IPS-15b (cell line): Measurements from ENCODE around the gene S100A14.
A peak's percentile ranks its signal among the peaks of the same experiment; 100 is the strongest.

Experiments used
- H3K27me3 ChIP-seq: one replicate; pipeline ENCODE4 v1.6.1; 2013; ENCODE audit warnings: low read length; ENCODE audit not compliant: control insufficient read depth, insufficient read depth
- H3K36me3 ChIP-seq: one replicate; pipeline ENCODE4 v1.6.1; 2013; ENCODE audit warnings: low read length; ENCODE audit not compliant: control insufficient read depth, insufficient read depth
- H3K4me1 ChIP-seq: one replicate; pipeline ENCODE4 v1.6.1; 2013; ENCODE audit warnings: mild to moderate bottlenecking, low read length; ENCODE audit not compliant: control insufficient read depth, insufficient read depth
- H3K4me3 ChIP-seq: one replicate; pipeline ENCODE4 v1.5.1; 2013; ENCODE audit warnings: low read depth, low read length
- H3K9ac ChIP-seq: one replicate; pipeline ENCODE4 v1.6.1; 2013; ENCODE audit warnings: low read depth, mild to moderate bottlenecking, low read length
- H3K9me3 ChIP-seq: one replicate; pipeline ENCODE4 v1.6.1; 2013; ENCODE audit warnings: mild to moderate bottlenecking, low read length; ENCODE audit not compliant: control insufficient read depth, insufficient read depth

S100A14 gene

GRCh38 chr1:153635872-153636271 lies 19.7 kb upstream of the S100A14 start:
- Histone ChIP-seq H3K9ac (no peak overlapping the region), H3K4me3 (no peak overlapping the region), H3K9me3 (no peaks in the 10 kb centered on the region), H3K4me1 (no peaks in the 10 kb centered on the region), H3K36me3 (peaks cover 37% of the 10 kb centered on the region), H3K27me3 (no peaks in the 10 kb centered on the region)

GRCh38 chr1:153633754-153634665 lies 17.9 kb upstream of the S100A14 start, which contains the start of gene CHTOP:
Gene CHTOP (plus strand): TSS chr1:153634066. CDS start chr1:153636589, 2,523 bp downstream.
- no peaks in the 10 kb centered on the region for H3K9me3 ChIP-seq
- peak within 1 kb of the TSS; percentile 100 for H3K9ac ChIP-seq
- peaks cover 21% of the 10 kb centered on the region for H3K36me3 ChIP-seq
- no peaks in the 10 kb centered on the region for H3K4me1 ChIP-seq
- H3K4me3 ChIP-seq = peak within 1 kb of the TSS; percentile 99
- H3K27me3 ChIP-seq = no peaks in the 10 kb centered on the region

- no peaks in the 10 kb centered on the region for H3K9me3 ChIP-seq
- no peak overlapping the region for H3K9ac ChIP-seq
- H3K4me1 ChIP-seq = no peaks in the 10 kb centered on the region
- H3K36me3 ChIP-seq = peaks cover 16% of the 10 kb centered on the region
- H3K27me3 ChIP-seq = no peaks in the 10 kb centered on the region
- peak overlapping the region; percentile 99 for H3K4me3 ChIP-seq
These were observed 17.1 kb upstream of the S100A14 start for GRCh38 chr1:153633161-153633753.

GRCh38 chr1:153631047-153632022 lies 15.2 kb upstream of the S100A14 start:
- H3K9me3 ChIP-seq = no peaks in the 10 kb centered on the region
- H3K9ac ChIP-seq = no peak overlapping the region

DNA sequence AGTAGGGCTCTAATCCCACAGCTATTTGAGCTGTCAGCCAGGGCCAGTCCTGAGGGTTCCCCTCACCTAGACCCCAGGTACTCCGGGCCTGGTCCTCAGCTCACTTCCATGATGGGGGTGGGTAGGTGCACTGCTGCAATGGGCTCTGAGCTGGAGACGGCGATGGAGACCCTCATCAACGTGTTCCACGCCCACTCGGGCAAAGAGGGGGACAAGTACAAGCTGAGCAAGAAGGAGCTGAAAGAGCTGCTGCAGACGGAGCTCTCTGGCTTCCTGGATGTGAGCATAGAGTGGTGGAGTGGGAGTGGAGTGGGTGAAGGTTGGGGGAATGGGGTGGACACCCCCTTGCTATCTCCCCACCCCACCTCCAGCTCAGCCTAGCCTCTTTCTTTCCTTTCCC lies 14.3 kb upstream of the S100A14 start:
- Histone ChIP-seq H3K9ac (no peak overlapping the region), H3K27me3 (no peaks in the 10 kb centered on the region), H3K4me1 (peaks cover 9% of the 10 kb centered on the region), H3K36me3 (no peaks in the 10 kb centered on the region), H3K4me3 (no peak overlapping the region), H3K9me3 (no peaks in the 10 kb centered on the region)

More at GRCh38 chr1:153631047-153632022, 15.2 kb upstream of the S100A14 start:
- Histone ChIP-seq H3K4me1 (peaks cover 8% of the 10 kb centered on the region), H3K27me3 (no peaks in the 10 kb centered on the region), H3K4me3 (no peak overlapping the region), H3K36me3 (peaks cover 2% of the 10 kb centered on the region)

DNA sequence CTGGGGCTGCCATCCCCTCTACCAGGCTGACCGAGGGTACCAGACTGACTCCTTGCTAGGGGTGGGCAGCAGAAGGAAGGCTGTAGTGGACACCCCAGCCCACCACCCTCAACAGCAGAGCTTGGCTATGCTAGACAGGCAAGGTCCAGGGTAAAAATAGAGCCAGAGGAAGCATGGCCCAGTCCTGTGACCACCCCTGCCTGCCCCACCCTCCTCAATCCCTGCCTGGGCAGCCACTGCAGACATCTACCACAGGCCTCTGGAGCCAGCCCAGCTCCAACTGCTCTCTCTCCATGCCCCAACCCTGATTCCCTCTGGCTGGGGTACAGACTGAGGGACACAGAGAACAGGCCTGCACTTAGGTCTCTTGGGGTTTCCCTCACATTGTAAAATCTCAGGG lies 13.8 kb upstream of the S100A14 start:
- H3K4me1 ChIP-seq = peaks cover 9% of the 10 kb centered on the region
- H3K9ac ChIP-seq = no peak overlapping the region
- no peaks in the 10 kb centered on the region for H3K36me3 ChIP-seq
- no peaks in the 10 kb centered on the region for H3K9me3 ChIP-seq
- H3K27me3 ChIP-seq = no peaks in the 10 kb centered on the region
- H3K4me3 ChIP-seq = no peak overlapping the region

DNA sequence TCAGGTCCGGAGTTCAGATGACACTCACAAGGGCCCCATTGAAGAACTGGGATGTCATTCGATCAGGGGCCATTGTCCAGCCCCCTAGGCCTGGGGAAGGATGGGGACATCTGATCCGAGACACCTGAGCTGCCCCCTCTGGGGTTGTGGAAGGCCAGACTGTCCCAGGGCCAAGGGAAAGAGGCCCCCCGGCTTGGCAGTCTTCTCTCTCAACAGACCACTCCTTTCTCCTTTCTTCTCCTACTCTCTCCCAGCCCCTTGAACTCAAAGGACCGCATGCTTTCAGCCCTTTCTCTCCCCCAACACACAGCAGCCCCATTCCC lies 13.2 kb upstream of the S100A14 start:
- Histone ChIP-seq H3K9ac (no peak overlapping the region), H3K36me3 (no peaks in the 10 kb centered on the region), H3K9me3 (no peaks in the 10 kb centered on the region), H3K4me3 (no peak overlapping the region), H3K4me1 (peaks cover 9% of the 10 kb centered on the region), H3K27me3 (no peaks in the 10 kb centered on the region)

DNA sequence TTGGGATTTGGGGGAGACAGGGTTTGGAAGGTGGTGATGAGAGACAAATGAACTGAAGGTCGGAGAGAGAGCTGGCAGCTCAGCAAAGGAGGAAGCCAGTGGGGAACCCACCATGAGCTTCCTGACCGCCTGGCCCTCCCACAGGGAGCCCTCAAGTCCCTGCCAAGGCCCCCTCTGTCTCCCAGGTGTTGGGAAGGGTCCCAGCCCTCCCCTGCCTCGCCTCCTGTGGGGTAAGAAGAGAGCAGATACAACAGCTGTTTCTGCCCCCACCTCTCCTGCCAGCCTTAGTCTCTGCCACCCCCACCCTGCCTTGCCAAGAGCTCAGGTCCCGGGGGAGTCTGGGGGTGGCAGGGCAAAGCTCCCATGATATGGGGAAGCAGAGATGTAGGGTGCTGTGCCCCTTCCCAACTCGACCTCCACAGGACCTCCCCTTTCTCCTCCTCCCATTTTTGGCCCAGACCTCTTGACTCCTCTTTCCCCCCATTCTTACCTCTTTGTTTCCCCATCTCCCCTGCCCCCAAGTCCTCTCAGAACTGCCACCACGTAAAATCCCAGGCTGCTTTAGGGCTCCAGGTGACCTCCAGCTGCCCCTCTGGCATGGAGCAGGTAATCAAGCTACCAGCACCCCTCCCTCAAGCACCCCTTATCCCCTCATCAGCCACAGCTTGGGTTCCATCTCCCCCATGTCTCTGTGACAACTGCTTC lies 12.7 kb upstream of the S100A14 start:
- Histone ChIP-seq H3K27me3 (no peaks in the 10 kb centered on the region), H3K4me1 (peaks cover 9% of the 10 kb centered on the region), H3K9ac (peak overlapping the region; percentile 24), H3K36me3 (no peaks in the 10 kb centered on the region), H3K9me3 (no peaks in the 10 kb centered on the region), H3K4me3 (no peak overlapping the region)

DNA sequence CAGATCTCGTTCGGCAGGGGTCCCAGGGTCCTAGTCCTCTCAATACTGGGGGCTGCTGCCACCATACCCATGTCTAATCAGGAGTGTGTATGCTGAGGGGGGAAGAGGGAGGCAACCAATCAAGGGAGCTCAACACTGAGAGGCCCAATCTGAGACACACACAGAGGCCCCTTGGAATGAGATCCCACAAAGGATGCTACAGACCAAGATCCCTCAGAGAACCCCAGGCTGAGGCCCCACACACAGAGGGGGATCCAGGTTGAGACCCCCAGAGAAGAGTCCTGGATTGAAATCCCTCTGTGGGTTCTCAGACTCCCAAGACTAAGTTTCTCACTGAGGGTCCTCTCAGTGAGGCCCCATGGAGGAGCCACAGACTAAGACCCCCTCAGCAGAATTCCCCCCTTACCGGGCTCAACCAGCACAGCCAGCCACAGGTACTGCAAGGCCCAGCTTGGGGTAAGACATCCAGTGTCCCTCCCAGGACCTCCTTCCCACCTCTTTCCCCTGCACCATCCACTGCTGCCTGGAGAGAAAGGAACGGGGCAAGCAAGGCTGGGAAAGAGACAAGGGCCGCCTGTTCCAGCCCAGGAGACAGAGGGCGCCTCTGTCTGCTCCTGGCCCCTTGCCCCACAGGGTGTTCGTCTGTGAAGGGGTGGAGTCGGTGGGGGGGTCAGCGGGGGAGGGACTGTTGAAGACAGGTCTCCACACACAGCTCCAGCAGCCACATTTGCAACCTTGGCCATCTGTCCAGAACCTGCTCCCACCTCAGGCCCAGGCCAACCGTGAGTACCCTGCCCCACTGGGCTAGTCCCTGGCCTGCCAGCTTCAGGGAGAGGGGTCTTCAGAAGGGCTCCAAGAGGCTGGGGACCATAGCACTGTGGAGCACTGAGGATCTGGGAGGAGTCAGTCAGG lies 11.8 kb upstream of the S100A14 start, which contains the start of gene S100A1:
TSS of gene S100A1 (plus strand) at position 720 of the 912 bp plus-strand sequence. CDS start 2,088 bp downstream, outside the sequence.
- Histone ChIP-seq H3K36me3 (no peaks in the 10 kb centered on the region), H3K9ac (peak within 1 kb of the TSS; percentile 85), H3K9me3 (no peaks in the 10 kb centered on the region), H3K4me1 (peaks cover 11% of the 10 kb centered on the region), H3K4me3 (peak within 1 kb of the TSS; percentile 82), H3K27me3 (no peaks in the 10 kb centered on the region)

GRCh38 chr1:153626904-153627714 lies 11.0 kb upstream of the S100A14 start, which contains the start of gene S100A13:
Gene S100A13 (minus strand): TSS chr1:153627505. CDS start chr1:153626472, 1,033 bp downstream.
- Histone ChIP-seq H3K36me3 (no peaks in the 10 kb centered on the region), H3K4me1 (peaks cover 11% of the 10 kb centered on the region), H3K9me3 (no peaks in the 10 kb centered on the region), H3K9ac (peak within 1 kb of the TSS; percentile 85), H3K4me3 (peak within 1 kb of the TSS; percentile 82), H3K27me3 (no peaks in the 10 kb centered on the region)
